SW 1271 (cell line): ENCODE measurements around the gene SOX8.
"Not testable (repeated sequence)": the region's sequence is repeated elsewhere in the genome, so short reads cannot be mapped to it uniquely, and the experiment has no call there.

ENCODE experiments used
- DNase-seq, 2 experiments: peaks; one replicate each; lab custom pipeline; 2025; lab: John Stamatoyannopoulos, UW

SOX8 gene

GRCh38 chr16:1008085-1008484, 26.5 kb downstream of the SOX8 start:
- no peak for DNase-seq

GRCh38 chr16:1009358-1010150, 28.0 kb downstream of the SOX8 start:
- DNase-seq, result no peak

- DNase-seq, result no peak
Observed at GRCh38 chr16:1010251-1010650, 28.7 kb downstream of the SOX8 start.

GRCh38 chr16:1010815-1011214, 29.2 kb downstream of the SOX8 start:
- no peak for DNase-seq

- DNase-seq, result no peak
Observed at GRCh38 chr16:1011316-1012082, 29.9 kb downstream of the SOX8 start.

- no peak for DNase-seq
Observed at GRCh38 chr16:1012135-1012534, 30.6 kb downstream of the SOX8 start.

GRCh38 chr16:1012722-1013592, 31.4 kb downstream of the SOX8 start:
- DNase-seq, result no peak

GRCh38 chr16:1013593-1013900, 32.0 kb downstream of the SOX8 start:
- DNase-seq, result no peak

GRCh38 chr16:1014221-1014620, 32.7 kb downstream of the SOX8 start:
- DNase-seq, result no peak

- no peak for DNase-seq
Observed at GRCh38 chr16:1014771-1015495, 33.4 kb downstream of the SOX8 start.

GRCh38 chr16:1018447-1019198, 37.1 kb downstream of the SOX8 start:
- DNase-seq, result no peak

- no peak for DNase-seq
Observed at GRCh38 chr16:1019231-1020090, 37.9 kb downstream of the SOX8 start.

GRCh38 chr16:1020091-1020399, 38.5 kb downstream of the SOX8 start:
- DNase-seq, result no peak

GRCh38 chr16:1020591-1020990, 39.0 kb downstream of the SOX8 start:
- DNase-seq, result no peak

GRCh38 chr16:1021553-1022160, 40.1 kb downstream of the SOX8 start:
- no peak for DNase-seq

- no peak for DNase-seq
Observed at GRCh38 chr16:1022466-1022865, 40.9 kb downstream of the SOX8 start.

- DNase-seq, result no peak
Observed at GRCh38 chr16:1024138-1024537, 42.6 kb downstream of the SOX8 start.

GRCh38 chr16:1025183-1025809, 43.7 kb downstream of the SOX8 start:
- DNase-seq, result not testable (repeated sequence)

- DNase-seq, result no peak
Observed at GRCh38 chr16:1026057-1026783, 44.6 kb downstream of the SOX8 start.
